ENCODE measurements around the gene CECR2.

CECR2 gene

GRCh38 chr22:17346578-17346977 lies 22.7 kb upstream of the CECR2 start:
- Histone ChIP-seq H3K9me3 (no peaks in the 10 kb centered on the region), H3K4me1 (no peaks in the 10 kb centered on the region), H3K27me3 (no peaks in the 10 kb centered on the region), H3K4me3 (ENCODE audit: low read depth, low read length) (no peak overlapping the region), H3K36me3 (no peaks in the 10 kb centered on the region)
- no peak for DNase-seq
- TF ChIP-seq, protein P1, sequence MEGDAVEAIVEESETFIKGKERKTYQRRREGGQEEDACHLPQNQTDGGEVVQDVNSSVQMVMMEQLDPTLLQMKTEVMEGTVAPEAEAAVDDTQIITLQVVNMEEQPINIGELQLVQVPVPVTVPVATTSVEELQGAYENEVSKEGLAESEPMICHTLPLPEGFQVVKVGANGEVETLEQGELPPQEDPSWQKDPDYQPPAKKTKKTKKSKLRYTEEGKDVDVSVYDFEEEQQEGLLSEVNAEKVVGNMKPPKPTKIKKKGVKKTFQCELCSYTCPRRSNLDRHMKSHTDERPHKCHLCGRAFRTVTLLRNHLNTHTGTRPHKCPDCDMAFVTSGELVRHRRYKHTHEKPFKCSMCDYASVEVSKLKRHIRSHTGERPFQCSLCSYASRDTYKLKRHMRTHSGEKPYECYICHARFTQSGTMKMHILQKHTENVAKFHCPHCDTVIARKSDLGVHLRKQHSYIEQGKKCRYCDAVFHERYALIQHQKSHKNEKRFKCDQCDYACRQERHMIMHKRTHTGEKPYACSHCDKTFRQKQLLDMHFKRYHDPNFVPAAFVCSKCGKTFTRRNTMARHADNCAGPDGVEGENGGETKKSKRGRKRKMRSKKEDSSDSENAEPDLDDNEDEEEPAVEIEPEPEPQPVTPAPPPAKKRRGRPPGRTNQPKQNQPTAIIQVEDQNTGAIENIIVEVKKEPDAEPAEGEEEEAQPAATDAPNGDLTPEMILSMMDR (IDR thresholded peaks at IDR 0.05; ENCODE audit: low read depth, low read length), result no peak

DNA sequence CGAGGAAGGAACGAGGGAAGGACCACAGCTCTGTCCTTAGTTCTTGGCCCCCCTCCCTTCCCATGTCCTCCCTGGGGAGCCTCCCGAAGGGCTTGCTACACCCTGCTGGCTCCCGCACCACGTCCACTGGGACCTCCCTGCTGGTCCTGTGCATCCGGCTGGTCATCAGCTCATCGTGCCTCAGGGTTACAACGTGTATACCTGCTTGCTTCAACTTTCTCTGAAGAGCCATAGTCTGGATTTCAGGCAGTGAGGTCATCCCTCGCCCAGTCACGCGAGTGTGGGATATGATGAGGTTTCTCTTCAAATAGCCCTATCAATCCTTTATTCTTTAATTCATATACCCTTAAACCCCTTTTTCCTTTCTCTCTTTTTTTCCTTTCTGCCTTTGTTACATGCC lies 21.5 kb upstream of the CECR2 start:
- TF ChIP-seq, protein P1 (IDR thresholded peaks at IDR 0.05; ENCODE audit: low read depth, low read length), result no peak
- no peaks in the 10 kb centered on the region for H3K27me3 ChIP-seq
- no peaks in the 10 kb centered on the region for H3K9me3 ChIP-seq
- no peak for DNase-seq
- no peaks in the 10 kb centered on the region for H3K36me3 ChIP-seq
- H3K4me1 ChIP-seq, result no peaks in the 10 kb centered on the region
- no peak overlapping the region for H3K4me3 ChIP-seq (ENCODE audit: low read depth, low read length)

GRCh38 chr22:17348464-17349103 lies 20.7 kb upstream of the CECR2 start:
- no peak for DNase-seq
- H3K27me3 ChIP-seq, result no peaks in the 10 kb centered on the region
- no peaks in the 10 kb centered on the region for H3K36me3 ChIP-seq
- TF ChIP-seq, protein P1 (IDR thresholded peaks at IDR 0.05; ENCODE audit: low read depth, low read length), result no peak
- H3K9me3 ChIP-seq, result no peaks in the 10 kb centered on the region
- no peak overlapping the region for H3K4me3 ChIP-seq (ENCODE audit: low read depth, low read length)
- no peaks in the 10 kb centered on the region for H3K4me1 ChIP-seq

DNA sequence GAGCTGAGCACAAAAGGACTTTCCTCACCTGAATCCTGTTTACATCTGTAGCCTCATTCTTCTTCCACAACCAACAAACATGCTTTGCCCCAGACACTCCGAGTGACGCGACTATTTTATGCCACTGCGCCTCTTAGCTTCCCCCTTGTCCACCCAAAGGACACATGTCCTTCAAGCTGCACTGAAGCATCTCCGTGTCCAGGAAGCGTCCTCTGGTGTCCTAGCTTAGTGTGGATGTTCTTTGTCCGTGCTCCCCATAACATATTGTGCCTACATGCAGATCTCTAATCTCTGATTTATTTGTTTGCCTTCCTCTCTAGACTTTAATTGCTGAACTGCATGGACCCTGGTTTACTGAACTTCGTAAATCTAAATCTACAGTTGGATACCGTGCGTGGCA lies 20.1 kb upstream of the CECR2 start:
- Histone ChIP-seq H3K4me3 (ENCODE audit: low read depth, low read length) (no peak overlapping the region), H3K36me3 (no peaks in the 10 kb centered on the region), H3K9me3 (no peaks in the 10 kb centered on the region), H3K4me1 (no peaks in the 10 kb centered on the region), H3K27me3 (no peaks in the 10 kb centered on the region)
- DNase-seq, result no peak
- TF ChIP-seq, protein P1 (IDR thresholded peaks at IDR 0.05; ENCODE audit: low read depth, low read length), result no peak

DNA sequence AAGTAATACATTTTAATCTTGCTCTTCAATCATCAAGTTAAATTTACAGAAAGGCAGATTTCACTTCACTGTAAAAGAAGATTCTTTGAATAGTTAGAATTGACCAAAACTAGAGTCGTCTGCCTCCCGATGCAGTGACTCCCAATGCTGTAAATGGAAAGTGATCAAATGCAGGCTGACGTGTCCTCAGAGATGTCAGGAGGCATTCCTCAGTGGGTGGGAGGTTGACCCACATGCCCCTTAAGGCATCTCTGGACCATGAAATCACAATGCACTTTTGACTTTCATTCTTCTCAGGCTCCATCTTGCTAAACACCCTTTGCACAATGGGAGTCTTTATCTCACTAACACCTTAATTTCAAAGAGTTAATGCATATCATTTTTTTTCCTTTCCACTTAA lies 19.0 kb upstream of the CECR2 start:
- H3K9me3 ChIP-seq, result no peaks in the 10 kb centered on the region
- H3K4me1 ChIP-seq, result no peaks in the 10 kb centered on the region
- no peaks in the 10 kb centered on the region for H3K36me3 ChIP-seq
- TF ChIP-seq, protein P1 (IDR thresholded peaks at IDR 0.05; ENCODE audit: low read depth, low read length), result no peak
- H3K27me3 ChIP-seq, result no peaks in the 10 kb centered on the region
- no peak overlapping the region for H3K4me3 ChIP-seq (ENCODE audit: low read depth, low read length)
- DNase-seq, result no peak

- no peak for DNase-seq
- TF ChIP-seq, protein P1 (IDR thresholded peaks at IDR 0.05; ENCODE audit: low read depth, low read length), result no peak
- no peaks in the 10 kb centered on the region for H3K36me3 ChIP-seq
- H3K4me1 ChIP-seq, result no peaks in the 10 kb centered on the region
- no peaks in the 10 kb centered on the region for H3K9me3 ChIP-seq
- H3K4me3 ChIP-seq (ENCODE audit: low read depth, low read length), result no peak overlapping the region
- no peaks in the 10 kb centered on the region for H3K27me3 ChIP-seq
These were observed 16.5 kb upstream of the CECR2 start for GRCh38 chr22:17352798-17353197.

All from BE2C (cell line).